Occipital lobe (tissue), 2 donors: ENCODE data around the gene HS3ST2. TPM values are rescaled to one million over a fixed set of nuclear protein-coding genes. Genes with fewer than 3 reads are reported as not detected.
"Not testable (repeated sequence)": the region's sequence is repeated elsewhere in the genome, so short reads cannot be mapped to it uniquely, and the experiment has no call there.

ENCODE experiments used
- DNase-seq: peaks from one replicate; lab custom pipeline; 2025; lab: John Stamatoyannopoulos, UW
- total RNA-seq: library from RNA; depleted of rRNA; stranded (reverse); fragments of >200 nt; gene quantifications from one replicate; pipeline ENCODE4 v1.2.3, GENCODE V29; 2014

Gene HS3ST2
- total RNA-seq, 1 donor from 2014 or later: 2.0 TPM

DNA sequence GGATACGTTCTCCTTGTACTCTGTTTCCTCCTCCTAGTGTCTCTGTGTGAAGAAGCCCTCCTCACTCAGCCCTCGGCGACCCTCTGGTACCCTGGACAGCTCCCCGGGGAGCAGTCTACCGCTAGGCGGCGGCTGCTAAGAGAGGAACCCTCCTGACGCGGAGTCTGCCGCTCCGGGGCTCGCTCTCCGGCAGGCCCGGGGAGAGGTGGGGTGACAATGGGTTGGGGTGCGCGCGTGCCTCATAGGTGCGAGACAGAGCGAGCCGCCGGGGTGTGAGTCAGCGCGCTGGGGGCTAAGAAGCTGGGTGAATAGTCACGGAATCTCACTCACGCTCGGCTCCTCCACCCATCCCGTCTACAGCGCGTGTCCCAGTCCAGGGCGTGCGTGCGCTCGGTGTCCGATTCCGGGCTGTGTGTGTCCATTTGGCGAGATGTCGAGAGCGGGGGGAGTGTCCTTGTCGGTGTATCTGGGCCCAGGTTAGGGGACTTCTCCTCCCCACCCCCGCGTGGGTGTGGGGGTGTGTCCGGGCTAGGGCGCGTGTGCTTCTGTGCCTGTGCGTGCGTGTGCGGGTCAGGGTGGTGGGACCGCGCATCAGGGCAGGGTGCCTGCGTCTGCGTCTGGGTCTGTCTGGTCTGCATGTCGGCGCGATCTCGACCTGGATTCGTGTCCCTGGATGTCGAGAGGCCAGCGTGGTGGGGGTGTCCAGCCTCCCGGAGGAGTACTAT, 577 bp upstream of the HS3ST2 start:
- peak; percentile 50 for DNase-seq

DNA sequence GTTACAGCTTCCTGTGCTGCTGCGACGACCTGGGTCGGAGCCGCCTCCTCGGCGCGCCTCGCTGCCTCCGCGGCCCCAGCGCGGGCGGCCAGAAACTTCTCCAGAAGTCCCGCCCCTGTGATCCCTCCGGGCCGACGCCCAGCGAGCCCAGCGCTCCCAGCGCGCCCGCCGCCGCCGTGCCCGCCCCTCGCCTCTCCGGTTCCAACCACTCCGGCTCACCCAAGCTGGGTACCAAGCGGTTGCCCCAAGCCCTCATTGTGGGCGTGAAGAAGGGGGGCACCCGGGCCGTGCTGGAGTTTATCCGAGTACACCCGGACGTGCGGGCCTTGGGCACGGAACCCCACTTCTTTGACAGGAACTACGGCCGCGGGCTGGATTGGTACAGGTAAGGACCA, 746 bp downstream of the HS3ST2 start:
- no peak for DNase-seq

DNA sequence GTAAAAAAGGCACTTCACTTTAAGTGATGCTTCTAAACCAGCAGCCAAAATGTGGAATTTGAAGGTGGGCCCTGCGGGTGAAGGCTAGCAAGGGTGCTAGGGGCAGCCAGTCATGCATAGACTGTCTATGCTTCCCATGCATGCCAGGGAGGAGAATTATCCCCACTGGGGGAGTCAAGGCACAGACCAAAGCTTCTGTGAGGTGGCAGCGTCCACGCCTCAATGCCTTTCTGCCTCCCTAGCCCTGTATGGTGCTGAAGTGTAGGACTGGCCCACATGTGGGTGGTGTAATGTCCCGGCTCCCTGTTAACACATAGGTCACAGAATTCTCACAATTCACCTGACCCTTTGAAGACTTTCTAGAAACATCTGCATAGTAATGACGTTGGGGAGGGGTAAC, 1.9 kb downstream of the HS3ST2 start:
- no peak for DNase-seq

DNA sequence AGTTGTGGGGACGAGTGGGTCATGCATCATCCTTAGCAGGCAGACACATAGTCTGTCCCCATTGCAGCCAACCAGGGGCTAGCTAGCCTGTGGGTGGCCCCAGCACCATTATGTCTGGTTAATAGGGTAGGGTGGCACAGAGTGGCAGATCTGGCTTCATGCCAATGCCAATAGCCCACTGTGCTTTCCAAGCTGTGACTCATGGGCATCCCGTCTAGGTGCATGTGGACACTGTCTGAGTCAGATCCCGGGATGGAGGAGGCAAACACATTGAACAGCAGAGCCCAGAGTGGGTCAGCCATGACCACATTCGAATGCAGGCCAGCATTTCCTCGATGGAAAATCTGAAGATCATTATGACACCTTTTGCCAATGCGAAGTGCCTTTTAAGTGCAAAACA, 2.5 kb downstream of the HS3ST2 start:
- DNase-seq: no peak

DNA sequence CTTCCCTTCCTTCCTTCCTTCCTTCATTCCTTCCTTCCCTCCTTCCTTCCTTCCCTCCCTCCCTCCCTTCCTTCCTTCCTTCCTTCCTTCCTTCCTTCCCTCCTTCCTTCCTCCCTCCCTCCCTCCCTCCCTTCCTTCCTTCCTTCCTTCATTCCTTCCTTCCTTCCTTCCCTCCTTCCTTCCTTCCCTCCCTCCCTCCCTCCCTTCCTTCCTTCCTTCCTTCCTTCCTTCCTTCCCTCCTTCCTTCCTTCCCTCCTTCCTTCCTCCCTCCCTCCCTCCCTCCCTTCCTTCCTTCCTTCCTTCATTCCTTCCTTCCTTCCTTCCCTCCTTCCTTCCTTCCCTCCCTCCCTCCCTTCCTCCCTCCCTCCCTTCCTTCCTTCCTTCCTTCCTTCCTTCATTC, 4.8 kb downstream of the HS3ST2 start:
- DNase-seq: not testable (repeated sequence)

DNA sequence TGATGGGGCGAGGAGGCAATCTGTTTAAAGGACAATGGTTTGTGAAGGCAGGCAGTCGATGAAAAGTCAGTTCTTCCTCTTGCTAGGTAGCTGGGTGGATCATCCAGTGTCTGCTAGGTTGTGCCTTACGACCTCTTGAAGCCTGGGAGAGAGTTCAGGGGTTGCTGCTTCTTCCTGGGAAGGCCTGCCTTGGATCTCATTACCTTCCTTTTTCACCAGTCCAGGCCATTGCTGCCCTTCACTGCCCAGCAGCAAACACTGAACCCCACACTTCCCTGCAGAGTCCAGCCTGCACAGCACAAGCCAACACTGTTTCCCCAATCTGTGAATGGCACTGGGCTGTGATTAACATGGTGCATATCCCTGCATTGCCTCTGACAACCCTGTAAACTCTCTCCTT, 24.7 kb downstream of the HS3ST2 start:
- no peak for DNase-seq

DNA sequence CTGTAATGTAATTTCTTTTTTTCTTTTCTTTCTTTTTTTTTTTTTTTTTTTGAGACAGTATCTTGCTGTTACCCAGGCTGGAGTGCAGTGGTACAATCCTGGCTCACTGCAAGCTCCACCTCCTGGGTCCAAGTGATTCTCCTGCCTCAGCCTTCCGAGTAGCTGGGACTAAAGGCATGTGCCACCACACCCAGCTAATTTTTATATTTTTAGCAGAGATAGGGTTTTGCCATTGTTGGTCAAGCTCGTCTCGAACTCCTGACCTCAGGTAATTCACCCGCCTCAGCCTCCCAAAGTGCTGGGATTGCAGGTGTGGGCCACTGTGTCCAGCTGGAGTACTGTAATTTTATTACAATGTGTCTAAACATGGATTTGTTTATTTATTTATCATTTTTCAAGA, 28.1 kb downstream of the HS3ST2 start:
- DNase-seq: not testable (repeated sequence)

DNA sequence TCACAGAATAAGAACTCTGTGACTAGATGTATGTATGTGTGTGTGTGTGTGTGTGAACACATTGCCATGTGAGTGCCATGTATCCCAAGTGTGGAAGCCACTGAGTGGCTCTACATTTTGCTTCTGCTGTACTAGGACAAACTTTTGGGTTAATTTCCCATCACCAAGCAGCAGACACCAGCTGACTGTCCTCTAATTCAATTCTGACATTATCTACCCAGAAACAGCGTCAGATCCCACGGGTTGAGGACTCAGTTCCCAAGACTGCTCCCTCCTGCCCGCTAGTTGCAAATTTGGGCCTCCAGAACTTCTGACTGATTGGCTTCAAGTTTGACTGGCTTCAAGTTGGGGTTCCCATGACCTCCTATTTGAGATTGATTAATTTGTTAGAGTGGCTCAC, 29.2 kb downstream of the HS3ST2 start:
- no peak for DNase-seq

DNA sequence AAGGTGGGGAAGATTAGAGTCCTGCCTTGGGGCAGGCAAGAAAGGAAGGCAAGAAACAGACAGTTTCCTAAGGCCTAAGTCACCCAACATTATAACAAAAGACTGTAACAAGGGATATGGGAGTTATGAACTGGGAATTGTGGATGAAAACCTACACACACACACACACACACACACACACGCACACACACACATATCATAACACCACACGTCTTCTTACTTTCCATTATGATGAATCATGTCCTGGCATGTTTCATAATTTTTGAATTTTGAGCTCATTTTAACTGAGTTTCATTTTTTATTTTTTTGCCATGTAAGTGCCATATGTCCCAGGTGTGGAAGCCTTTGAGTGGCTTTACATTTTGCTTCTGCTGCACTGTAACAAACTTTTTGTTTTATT, 29.9 kb downstream of the HS3ST2 start:
- no peak for DNase-seq

DNA sequence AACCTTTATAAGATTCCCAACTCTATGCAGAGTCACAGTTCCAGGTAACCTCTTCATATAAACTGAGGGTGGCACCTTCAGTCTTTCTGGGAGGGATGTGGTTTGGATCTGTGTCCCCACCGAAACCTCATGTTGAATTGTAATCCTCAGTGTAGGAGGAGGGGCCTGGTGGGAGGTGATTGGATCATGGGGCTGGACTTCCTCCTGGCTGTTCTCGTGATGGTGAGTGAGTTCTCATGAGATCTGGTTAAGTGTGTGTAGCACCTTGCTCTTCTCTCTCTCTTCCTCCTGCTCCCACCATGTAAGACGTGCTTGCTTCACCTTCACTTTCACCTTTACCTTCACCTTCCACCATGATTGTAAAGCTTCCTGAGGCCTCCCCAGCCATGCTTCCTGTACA, 30.5 kb downstream of the HS3ST2 start:
- DNase-seq: no peak

DNA sequence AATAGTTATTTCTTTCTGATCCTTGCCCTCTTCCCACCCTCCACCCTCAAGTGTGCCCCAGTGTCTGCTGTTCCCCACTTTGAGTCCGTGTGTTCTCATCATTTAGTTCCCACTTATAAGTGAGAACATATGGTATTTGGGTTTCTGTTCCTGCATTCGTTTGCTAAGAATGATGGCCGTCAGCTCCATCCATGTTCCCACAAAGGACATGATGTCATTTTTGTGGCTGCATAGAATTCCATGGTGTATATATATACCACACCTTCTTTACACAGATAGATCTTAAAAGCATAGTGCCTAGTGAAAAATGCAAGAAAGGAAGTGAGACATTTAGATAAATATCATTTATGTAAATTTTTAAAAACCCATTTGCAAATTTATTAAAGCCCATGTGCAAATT, 33.1 kb downstream of the HS3ST2 start:
- no peak for DNase-seq

DNA sequence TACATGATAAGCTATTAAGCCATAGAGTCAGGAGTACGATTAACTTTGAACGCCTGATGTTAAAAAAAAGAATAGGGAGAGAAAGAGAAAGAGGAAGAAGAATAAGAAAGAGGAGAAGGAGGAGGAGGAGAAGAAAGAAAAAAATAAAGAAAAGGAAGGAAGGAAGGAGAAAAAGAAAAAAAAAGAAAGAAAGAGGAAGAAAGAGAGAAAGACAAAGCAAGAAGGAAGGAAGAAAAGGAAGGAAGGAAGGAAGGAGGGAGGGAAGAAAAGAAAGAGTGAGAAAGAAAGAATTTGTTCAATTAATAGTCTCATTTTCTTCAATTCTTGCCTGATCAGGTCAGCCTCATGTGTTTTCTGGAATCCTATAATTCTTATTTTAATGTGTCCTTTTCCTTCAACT, 33.7 kb downstream of the HS3ST2 start:
- no peak for DNase-seq

DNA sequence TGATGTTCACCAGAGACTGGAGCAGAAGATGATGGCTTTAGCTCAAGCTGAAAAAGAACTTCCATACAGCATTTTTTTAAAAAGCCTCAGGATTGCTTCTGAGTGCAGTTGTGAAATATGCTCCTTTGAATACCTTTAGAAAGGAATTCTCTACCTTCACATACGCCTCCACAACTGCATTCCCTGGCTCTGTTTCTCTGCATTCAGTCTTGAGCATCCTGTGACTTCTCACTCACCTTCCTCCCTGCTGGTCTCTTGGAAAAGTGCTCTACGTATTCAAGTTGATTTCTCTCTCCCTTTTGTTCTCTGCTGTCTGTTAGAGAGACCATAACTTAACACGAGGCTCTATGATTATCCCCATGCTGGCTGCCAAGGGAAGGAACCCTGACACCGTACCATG, 34.5 kb downstream of the HS3ST2 start:
- DNase-seq: no peak

DNA sequence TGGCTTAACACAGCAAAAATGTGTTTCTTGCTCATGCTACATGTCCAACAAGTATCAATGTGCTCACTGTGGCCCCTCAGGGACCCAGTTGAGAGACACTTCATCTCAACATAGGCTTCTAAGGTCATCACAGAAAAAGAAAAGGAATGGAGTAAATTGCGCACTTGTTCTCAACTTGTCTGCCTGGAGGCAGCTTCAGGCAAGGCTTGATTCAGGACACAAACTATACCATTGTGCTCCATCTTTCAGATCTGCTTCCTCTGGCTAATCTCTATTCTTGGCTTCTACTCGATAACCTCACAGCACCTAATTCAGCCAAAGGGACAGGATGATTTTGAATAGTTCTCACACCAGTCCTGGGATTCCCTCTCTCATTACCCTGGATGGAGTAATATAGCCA, 35.6 kb downstream of the HS3ST2 start:
- no peak for DNase-seq

DNA sequence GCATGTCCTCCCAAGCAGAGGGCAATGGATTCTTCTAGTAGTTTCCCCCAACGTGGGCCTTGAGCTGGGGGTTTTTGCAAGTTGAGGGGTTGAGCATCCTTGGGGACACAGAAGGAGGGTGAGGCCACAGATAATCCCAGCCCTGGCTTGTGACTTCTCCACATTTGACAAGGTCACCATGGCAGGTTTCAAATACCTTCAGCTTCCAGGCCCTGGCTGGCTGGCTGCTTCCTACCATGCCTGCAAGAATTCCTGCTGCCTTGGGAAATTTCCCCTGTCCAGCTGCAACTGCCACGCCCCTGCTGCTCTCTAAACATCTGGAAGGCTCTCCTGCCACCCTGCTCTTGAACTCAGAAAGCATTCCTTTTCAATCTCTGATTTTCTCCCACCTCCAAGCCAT, 41.3 kb downstream of the HS3ST2 start:
- no peak for DNase-seq

DNA sequence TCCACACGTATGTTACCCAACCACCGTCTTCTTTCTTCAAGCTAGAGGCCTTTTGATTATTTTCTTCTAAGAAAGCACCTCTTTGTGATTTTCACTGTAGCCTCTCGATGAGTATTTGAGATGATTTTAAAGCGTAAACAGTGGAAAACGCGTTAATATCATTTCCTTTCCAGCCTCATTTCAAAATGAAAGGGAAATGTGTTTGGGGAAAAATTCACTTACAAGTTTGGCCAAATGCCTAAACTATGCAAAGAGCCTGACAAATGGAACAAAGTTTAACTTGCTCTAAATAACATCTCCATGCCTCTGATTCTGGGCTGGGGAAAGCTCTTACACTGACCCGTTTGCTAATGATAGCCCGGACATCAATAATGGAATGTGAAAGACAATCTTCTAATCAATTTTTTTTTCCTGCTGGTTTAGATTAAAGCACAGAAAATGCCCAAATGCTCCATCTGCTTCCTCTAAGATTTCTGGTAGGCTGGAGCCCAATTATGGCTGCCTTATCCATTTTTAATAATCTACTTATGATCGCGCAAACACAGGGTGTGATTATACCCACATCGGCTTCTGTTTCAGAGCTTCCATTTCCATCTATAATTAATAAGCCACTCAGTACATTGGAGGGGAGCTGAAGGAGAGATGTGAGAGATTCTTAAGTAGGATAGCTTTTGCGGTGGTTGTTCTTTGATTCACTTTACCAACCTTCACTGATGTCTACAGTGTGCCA, 43.5 kb downstream of the HS3ST2 start:
- no peak for DNase-seq

DNA sequence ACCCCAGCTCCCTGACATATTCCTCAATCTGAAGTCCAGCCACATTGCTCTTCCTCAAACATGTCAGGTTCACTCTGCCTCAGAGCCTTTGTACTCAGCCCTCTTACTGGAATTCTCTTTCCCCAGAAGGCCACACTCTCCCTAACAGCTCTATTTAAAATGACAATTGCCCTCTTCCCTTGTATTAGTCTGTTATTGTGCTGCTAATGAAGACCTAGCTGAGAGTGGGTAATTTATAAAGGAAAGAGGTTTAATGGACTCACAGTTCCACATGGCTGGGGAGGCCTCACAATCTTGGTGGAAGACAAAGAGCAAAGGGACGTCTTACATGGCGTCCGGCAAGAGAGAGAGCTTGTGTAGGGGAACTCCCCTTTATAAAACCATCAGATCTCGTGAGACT, 46.0 kb downstream of the HS3ST2 start:
- DNase-seq: no peak

DNA sequence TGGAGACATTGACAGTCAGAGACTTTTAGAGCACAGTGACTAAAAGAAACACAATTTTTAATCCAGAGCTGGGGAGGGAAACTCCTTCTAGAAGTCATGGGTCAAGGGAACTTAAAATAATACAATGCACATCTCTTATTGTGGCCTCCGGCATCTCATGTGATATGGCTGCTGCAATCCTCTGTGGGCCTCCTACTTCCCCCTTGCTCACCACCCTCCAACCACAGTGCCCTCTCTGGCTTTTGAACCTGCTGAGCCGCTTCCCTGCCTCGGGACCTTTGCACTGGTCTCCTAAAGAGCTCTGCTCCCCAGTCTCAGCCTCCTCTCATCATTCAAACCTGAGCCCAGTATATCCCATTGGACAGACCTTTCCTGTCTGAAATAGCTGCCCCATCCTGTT, 47.6 kb downstream of the HS3ST2 start:
- DNase-seq: no peak

DNA sequence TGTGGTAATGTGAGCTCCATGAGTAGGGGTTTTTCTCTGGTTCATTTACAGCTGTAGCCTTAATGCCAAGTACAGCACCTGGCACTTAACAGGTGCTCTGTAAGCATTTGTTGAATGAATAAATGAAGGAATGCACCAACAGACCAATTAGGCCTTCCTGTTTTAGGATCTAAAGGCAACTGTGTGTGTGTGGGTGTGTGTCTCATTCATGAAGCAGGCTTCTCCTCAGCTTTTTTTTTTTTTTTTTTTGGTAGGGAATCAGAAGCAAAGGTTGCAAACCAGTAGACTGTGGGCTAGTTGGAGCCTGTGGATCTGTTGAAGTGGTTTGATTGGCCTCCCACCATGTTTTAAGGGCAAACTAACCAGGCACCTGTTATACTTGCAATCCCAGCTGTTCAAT, 48.1 kb downstream of the HS3ST2 start:
- no peak for DNase-seq

DNA sequence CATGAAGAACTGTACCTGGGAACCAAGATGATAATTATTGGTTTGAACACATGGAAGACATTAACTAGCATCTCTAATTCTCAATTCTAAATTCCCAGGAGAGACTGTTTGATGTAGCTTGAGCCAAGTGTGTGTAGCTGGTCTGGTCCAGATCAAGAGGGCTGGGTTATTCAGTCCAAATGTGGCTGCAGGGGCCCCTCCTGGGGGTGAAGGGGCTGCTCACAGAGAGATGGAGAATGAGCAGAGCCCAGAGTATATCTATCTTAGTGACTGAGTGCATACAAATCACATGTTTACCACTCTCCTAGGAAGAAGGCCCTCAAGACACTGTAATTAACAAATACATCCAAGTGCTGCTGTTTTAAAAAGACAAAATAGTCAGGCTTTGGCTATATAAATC, 50.4 kb downstream of the HS3ST2 start:
- no peak for DNase-seq

DNA sequence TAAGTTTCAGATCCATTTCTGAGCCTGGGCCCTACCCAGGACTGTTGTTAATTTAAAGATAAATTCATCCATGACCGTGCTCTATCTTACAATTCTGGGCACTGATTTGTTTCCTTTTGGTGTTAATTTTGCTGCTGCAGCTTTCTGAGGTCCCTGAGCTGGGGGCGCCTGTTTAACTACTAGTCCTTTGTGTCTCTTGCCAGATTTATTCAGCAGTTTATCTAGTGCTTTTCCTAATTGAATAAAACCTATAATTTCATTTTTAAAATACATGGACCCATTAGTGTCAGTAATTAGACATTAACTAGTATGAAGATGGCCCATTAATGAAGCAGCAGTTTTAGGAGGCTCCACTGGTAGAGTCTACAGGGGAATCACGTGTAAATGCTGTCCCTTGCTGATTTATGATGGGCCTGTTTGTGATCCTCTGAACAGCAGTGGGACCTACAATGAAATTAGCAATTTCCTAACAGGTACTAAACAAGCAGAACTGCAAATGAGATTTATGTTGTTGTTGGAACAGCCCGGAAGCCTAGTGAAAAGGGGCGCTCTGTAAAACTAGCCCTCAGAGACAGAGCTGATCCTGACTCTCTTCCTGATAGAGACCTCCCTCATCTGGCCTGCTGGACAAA, 54.7 kb downstream of the HS3ST2 start:
- DNase-seq: no peak

DNA sequence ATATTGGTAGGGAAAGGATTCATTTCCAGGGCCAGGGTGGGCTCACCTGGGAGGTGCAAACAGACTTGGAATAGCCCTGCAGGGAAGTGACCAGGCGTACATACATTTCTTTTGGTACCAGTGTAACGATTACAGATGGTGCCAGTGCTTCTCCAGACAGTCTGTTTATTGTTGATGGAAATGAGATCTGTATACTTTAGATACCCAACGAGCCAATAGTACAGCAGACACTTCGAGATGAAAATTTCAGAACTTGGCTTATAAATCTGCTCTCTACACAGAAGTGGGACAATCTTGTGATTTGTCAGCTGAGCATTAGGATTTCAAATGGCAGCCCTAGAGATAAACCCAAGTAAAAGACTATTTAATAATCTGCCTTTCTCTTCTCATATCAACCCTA, 57.9 kb downstream of the HS3ST2 start:
- DNase-seq: no peak

DNA sequence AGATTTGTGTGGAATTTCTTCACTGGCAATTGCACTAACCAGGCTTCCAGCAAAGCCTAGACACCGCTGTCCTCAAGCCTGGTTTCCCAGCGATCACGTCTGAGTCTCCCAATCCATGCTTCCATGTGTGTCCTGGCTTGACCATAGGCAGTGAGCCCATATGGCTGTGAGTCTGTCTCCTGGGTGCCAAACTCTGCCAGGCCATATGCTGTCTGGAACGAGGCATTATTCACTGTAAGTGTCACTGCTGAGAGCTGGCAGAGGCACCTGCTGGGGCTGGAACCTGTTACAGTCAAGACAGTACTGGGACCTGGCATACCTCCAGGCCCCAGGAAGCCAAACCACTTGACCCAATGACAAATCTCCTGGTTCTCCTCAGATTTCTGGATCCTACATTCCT, 60.4 kb downstream of the HS3ST2 start:
- no peak for DNase-seq
